Measurements from ENCODE around the gene CPLX3. TPM values are rescaled to one million over a fixed set of nuclear protein-coding genes. Genes with fewer than 3 reads are reported as not detected.

The CPLX3 gene
- total RNA-seq, 1 experiment from 2014 or later = 0.21 TPM

- H3K4me1 Mint-ChIP-seq (ENCODE audit: low read depth, unreplicated experiment) = no peaks in the 10 kb centered on the region
- DNase-seq = no peak
- no peak overlapping the region for H3K27ac Mint-ChIP-seq (ENCODE audit: unreplicated experiment)
- CTCF ChIA-PET = interaction anchor here (0.9 to 2.4 kb wide), 5 partner anchors 11 to 150 kb away, joined by 3 to 19 read pairs (median 3); partner anchors contain the start of gene CSK
- no peaks in the 10 kb centered on the region for H3K9me3 Mint-ChIP-seq (ENCODE audit: low read depth, unreplicated experiment)
- intact Hi-C loops (cut with micrococcal nuclease; ENCODE audit: unreplicated experiment) = loop anchor here (1.0 kb wide), 1 partner anchor 31 kb away; no protein-coding TSS in a partner anchor
- BruUV-seq (replicated peaks) = no TSS peak
- peaks cover 36% of the 10 kb centered on the region for H3K36me3 Mint-ChIP-seq (ENCODE audit: insufficient read depth, unreplicated experiment)
- no peak for TF ChIP-seq CTCF (IDR thresholded peaks at IDR 0.05; ENCODE audit: unreplicated experiment)
- no peaks in the 10 kb centered on the region for H3K27me3 Mint-ChIP-seq (ENCODE audit: unreplicated experiment)
- no peak overlapping the region for H3K4me3 Mint-ChIP-seq (ENCODE audit: low read depth, unreplicated experiment)
These were observed 25.8 kb upstream of the CPLX3 start for GRCh38 chr15:74800559-74801094.

- no peaks in the 10 kb centered on the region for H3K9me3 Mint-ChIP-seq (ENCODE audit: low read depth, unreplicated experiment)
- intact Hi-C loops (cut with micrococcal nuclease; ENCODE audit: unreplicated experiment) = no loop called here
- CTCF ChIA-PET = interaction anchor here (1.1 to 2.4 kb wide), 3 partner anchors 20 to 100 kb away, joined by 3 to 19 read pairs (median 5); partner anchors contain the start of gene CSK
- no peaks in the 10 kb centered on the region for H3K4me1 Mint-ChIP-seq (ENCODE audit: low read depth, unreplicated experiment)
- BruUV-seq (replicated peaks) = no TSS peak
- no peak overlapping the region for H3K27ac Mint-ChIP-seq (ENCODE audit: unreplicated experiment)
- peaks cover 3% of the 10 kb centered on the region for H3K27me3 Mint-ChIP-seq (ENCODE audit: unreplicated experiment)
- peaks cover 31% of the 10 kb centered on the region for H3K36me3 Mint-ChIP-seq (ENCODE audit: insufficient read depth, unreplicated experiment)
- DNase-seq = no peak
- TF ChIP-seq CTCF (IDR thresholded peaks at IDR 0.05; ENCODE audit: unreplicated experiment) = no peak
- no peak overlapping the region for H3K4me3 Mint-ChIP-seq (ENCODE audit: low read depth, unreplicated experiment)
These were observed 25.0 kb upstream of the CPLX3 start for GRCh38 chr15:74801311-74801997.

- H3K4me1 Mint-ChIP-seq (ENCODE audit: low read depth, unreplicated experiment) = no peaks in the 10 kb centered on the region
- H3K4me3 Mint-ChIP-seq (ENCODE audit: low read depth, unreplicated experiment) = no peak overlapping the region
- H3K9me3 Mint-ChIP-seq (ENCODE audit: low read depth, unreplicated experiment) = no peaks in the 10 kb centered on the region
- H3K27me3 Mint-ChIP-seq (ENCODE audit: unreplicated experiment) = peaks cover 11% of the 10 kb centered on the region
- no TSS peak for BruUV-seq (replicated peaks)
- DNase-seq = no peak
- no peak for TF ChIP-seq CTCF (IDR thresholded peaks at IDR 0.05; ENCODE audit: unreplicated experiment)
- intact Hi-C loops (cut with micrococcal nuclease; ENCODE audit: unreplicated experiment) = no loop called here
- peaks cover 31% of the 10 kb centered on the region for H3K36me3 Mint-ChIP-seq (ENCODE audit: insufficient read depth, unreplicated experiment)
- CTCF ChIA-PET = no interaction called here
- no peak overlapping the region for H3K27ac Mint-ChIP-seq (ENCODE audit: unreplicated experiment)
These were observed 24.1 kb upstream of the CPLX3 start for GRCh38 chr15:74802290-74802689.

- CTCF ChIA-PET = no interaction called here
- Mint-ChIP-seq H3K9me3 (ENCODE audit: low read depth, unreplicated experiment) (no peaks in the 10 kb centered on the region), H3K4me3 (ENCODE audit: low read depth, unreplicated experiment) (no peak overlapping the region), H3K4me1 (ENCODE audit: low read depth, unreplicated experiment) (no peaks in the 10 kb centered on the region), H3K27me3 (ENCODE audit: unreplicated experiment) (peaks cover 13% of the 10 kb centered on the region), H3K36me3 (ENCODE audit: insufficient read depth, unreplicated experiment) (peaks cover 31% of the 10 kb centered on the region), H3K27ac (ENCODE audit: unreplicated experiment) (no peak overlapping the region)
- TSS peak; percentile 55 for BruUV-seq (replicated peaks)
- no peak for TF ChIP-seq CTCF (IDR thresholded peaks at IDR 0.05; ENCODE audit: unreplicated experiment)
- intact Hi-C loops (cut with micrococcal nuclease; ENCODE audit: unreplicated experiment) = no loop called here
- no peak for DNase-seq
These were observed 23.5 kb upstream of the CPLX3 start for GRCh38 chr15:74802862-74803447.

All from Calu3 (cell line).